HCT116 (cell line): ENCODE measurements around the gene PIP5KL1. TPM values are rescaled to one million over a fixed set of nuclear protein-coding genes. Genes with fewer than 3 reads are reported as not detected.

Experiments used
- ATAC-seq: fragments of 200-7000 bp; cut with Tn5 transposase; 2 replicates; pipeline ENCODE4 v1.9.1; 2020; ENCODE audit warnings: mild to moderate bottlenecking, moderate library complexity
- BruUV-seq: library from RNA; stranded (reverse); fragments of 400-500 nt; replicated peaks from 2 replicates; lab custom pipeline; 2021; lab: Mats Ljungman, UMichigan
- CTCF ChIA-PET: fragments of 300-600 bp; sonication (Branson Sonifier 250); formaldehyde crosslinking; loops from one replicate; lab custom pipeline; 2021; ENCODE audit warnings: antibody characterized with exemption; lab: Charles Lee
- POLR2A ChIA-PET: fragments of 300-600, 350-600 bp; sonication (Branson Sonifier 250); formaldehyde crosslinking; loops from one replicate; lab custom pipeline; 2021; ENCODE audit warnings: antibody characterized with exemption; lab: Charles Lee
- RAD21 ChIA-PET, 2 experiments: fragments of 300-600 bp; sonication (Branson Sonifier 250); formaldehyde crosslinking; loops; one replicate each; lab custom pipeline; 2023; ENCODE audit warnings: low total read pairs in 2 of 2; ENCODE audit not compliant: uncharacterized antibody in 2 of 2, unreplicated experiment in 2 of 2, low non-redundant PET in 1 of 2; lab: Charles Lee
- DNase-seq: peaks from one replicate; pipeline ENCODE4 v3.0.0-alpha.2; 2010; ENCODE audit warnings: low read depth, low spot score
- H2AFZ ChIP-seq: fragments of 200-600 bp; shearing (Covaris generic), sonication (generic); 2 replicates; pipeline ENCODE4 v1.6.1; 2017; ENCODE audit warnings: low read depth, mixed run types, mixed read lengths, antibody characterized with exemption, low read length; ENCODE audit not compliant: poor library complexity, severe bottlenecking
- H3K27ac ChIP-seq: 2 replicates; pipeline ENCODE4 v1.5.1; 2012; ENCODE audit warnings: low read depth, low read length
- H3K27me3 ChIP-seq: fragments of 200-600 bp; sonication (generic); 2 replicates; pipeline ENCODE4 v1.6.1; 2016; ENCODE audit warnings: mixed run types, low read length, mixed read lengths; ENCODE audit not compliant: insufficient read depth
- H3K36me3 ChIP-seq, 2 experiments: fragments of 200-500 bp in 1 of 2; fragments of 200-600 bp in 1 of 2; sonication (Bioruptor generic) in 1 of 2; sonication (generic) in 1 of 2; 2 replicates each; pipeline versions ENCODE4 v1.5.1 to v1.6.1; 2014 to 2016; ENCODE audit warnings: low read length in 2 of 2, inconsistent platforms in 1 of 2, mixed read lengths in 1 of 2, mixed run types in 1 of 2; ENCODE audit not compliant: insufficient read depth in 2 of 2, control insufficient read depth in 1 of 2
- H3K4me1 ChIP-seq, 2 experiments: fragments of 200-600 bp in 1 of 2; sonication (generic) in 1 of 2; 2 replicates each; pipeline versions ENCODE4 v1.5.1 to v1.6.1; 2012 to 2017; ENCODE audit warnings: low read length in 2 of 2, inconsistent platforms in 1 of 2, mild to moderate bottlenecking in 1 of 2, mixed read lengths in 1 of 2, mixed run types in 1 of 2, moderate library complexity in 1 of 2; ENCODE audit not compliant: insufficient read depth in 2 of 2, control insufficient read depth in 1 of 2
- H3K4me2 ChIP-seq: fragments of 200-600 bp; sonication (generic); 2 replicates; pipeline ENCODE4 v1.6.1; 2017; ENCODE audit warnings: mixed run types, low read length, mixed read lengths
- H3K4me3 ChIP-seq, 2 experiments: fragments of 200-600 bp in 1 of 2; sonication (generic) in 1 of 2; replicated peaks in 1 of 2; 2 replicates each; pipeline ENCODE4 v1.5.1; 2011 to 2016; ENCODE audit warnings: low read length in 2 of 2, control low read depth in 1 of 2, low read depth in 1 of 2, mild to moderate bottlenecking in 1 of 2, mixed read lengths in 1 of 2, mixed run types in 1 of 2
- H3K79me2 ChIP-seq: fragments of 200-600 bp; sonication (generic); 2 replicates; pipeline ENCODE4 v1.6.1; 2017; ENCODE audit warnings: mild to moderate bottlenecking, mixed run types, low read length, moderate library complexity, mixed read lengths; ENCODE audit not compliant: insufficient read depth
- H3K9ac ChIP-seq: fragments of 200-600 bp; sonication (generic); 2 replicates; pipeline ENCODE4 v1.6.1; 2016; ENCODE audit warnings: low read length, mixed read lengths
- H3K9me2 ChIP-seq: fragments of 200-600 bp; sonication (generic), shearing (Covaris generic); 2 replicates; pipeline ENCODE4 v1.6.1; 2017; ENCODE audit warnings: mixed run types, mild to moderate bottlenecking, moderate library complexity; ENCODE audit not compliant: insufficient read depth
- H3K9me3 ChIP-seq, 2 experiments: fragments of 200-500 bp in 1 of 2; fragments of 200-600 bp in 1 of 2; sonication (Bioruptor generic) in 1 of 2; sonication (generic) in 1 of 2; 2 replicates each; pipeline ENCODE4 v1.6.1; 2014 to 2017; ENCODE audit warnings: low read length in 2 of 2, mixed read lengths in 2 of 2, inconsistent platforms in 1 of 2, low read depth in 1 of 2, mild to moderate bottlenecking in 1 of 2, mixed run types in 1 of 2, moderate library complexity in 1 of 2; ENCODE audit not compliant: control insufficient read depth in 1 of 2, insufficient read depth in 1 of 2
- H4K20me1 ChIP-seq: fragments of 200-600 bp; sonication (generic), shearing (Covaris generic); 2 replicates; pipeline ENCODE4 v1.6.1; 2017; ENCODE audit warnings: mixed run types, mild to moderate bottlenecking, moderate library complexity; ENCODE audit not compliant: insufficient read depth
- EGR1 ChIP-seq: IDR thresholded peaks from 2 replicates; pipeline ENCODE4 v1.6.1; 2012; ENCODE audit warnings: low read depth
- EZH2 ChIP-seq: fragments of 200-600 bp; sonication (generic); IDR thresholded peaks from 2 replicates; pipeline ENCODE4 v1.6.1; 2017; ENCODE audit warnings: antibody characterized with exemption, mixed run types
- FOSL1 ChIP-seq: IDR thresholded peaks from 2 replicates; pipeline ENCODE4 v1.6.1; 2012; ENCODE audit warnings: low read depth
- JUND ChIP-seq: IDR thresholded peaks from 2 replicates; pipeline ENCODE4 v1.6.1; 2012
- POLR2A ChIP-seq: IDR thresholded peaks from 2 replicates; pipeline ENCODE4 v1.7.0; 2011; ENCODE audit warnings: borderline replicate concordance; ENCODE audit not compliant: insufficient read depth, insufficient read length; ENCODE audit errors: extremely low read depth
- RAD21 ChIP-seq: IDR thresholded peaks from 2 replicates; pipeline ENCODE4 v1.6.1; 2012; ENCODE audit warnings: low read depth, mild to moderate bottlenecking
- SP1 ChIP-seq: IDR thresholded peaks from 2 replicates; pipeline ENCODE4 v1.6.1; 2012; ENCODE audit warnings: low read depth
- SRF ChIP-seq: IDR thresholded peaks from 2 replicates; pipeline ENCODE4 v1.6.1; 2012; ENCODE audit warnings: low read depth
- TCF7L2 ChIP-seq: IDR thresholded peaks from 2 replicates; pipeline ENCODE4 v1.7.0; 2011; ENCODE audit warnings: borderline replicate concordance, inconsistent platforms; ENCODE audit not compliant: insufficient read depth, insufficient read length; ENCODE audit errors: extremely low read depth
- YY1 ChIP-seq: IDR thresholded peaks from 2 replicates; pipeline ENCODE4 v1.6.1; 2011; ENCODE audit warnings: low read length, low read depth, moderate library complexity, mild to moderate bottlenecking; ENCODE audit not compliant: insufficient replicate concordance; ENCODE audit errors: extremely low read depth
- ZFX ChIP-seq: fragments of 450-650 bp; IDR thresholded peaks from 2 replicates; pipeline ENCODE4 v1.6.1; 2017
- intact Hi-C: fragments of 100-400 bp; cut with micrococcal nuclease; formaldehyde crosslinking; loops from 2 replicates; pipeline ENCODE4 v1.10.0; 2022
- total RNA-seq: library from RNA; stranded (reverse); gene quantifications from one replicate; pipeline ENCODE4 v1.2.1, GENCODE V29; 2021; ENCODE audit not compliant: unreplicated experiment
- TF ChIP-seq, protein P1 (sequence below): IDR thresholded peaks from 2 replicates; pipeline ENCODE4 v1.6.1; 2012
- TF ChIP-seq, protein P2 (sequence below): IDR thresholded peaks from 2 replicates; pipeline ENCODE4 v1.6.1; 2012; ENCODE audit warnings: low read depth
- TF ChIP-seq, protein P3 (sequence below), 3 experiments: fragments of 200-600 bp in 1 of 3; sonication (generic) in 1 of 3; IDR thresholded peaks in 2 of 3; conservative IDR thresholded peaks in 1 of 3; 2 replicates each; pipeline ENCODE4 v1.5.1; 2012 to 2017; ENCODE audit warnings: low read depth in 2 of 3, low read length in 2 of 3, antibody characterized with exemption in 1 of 3, borderline replicate concordance in 1 of 3, control low read depth in 1 of 3, mild to moderate bottlenecking in 1 of 3, mixed read lengths in 1 of 3, mixed run types in 1 of 3, moderate library complexity in 1 of 3; ENCODE audit not compliant: insufficient read depth in 1 of 3

The PIP5KL1 gene
- total RNA-seq, 1 experiment from 2014 or later = 37.6 TPM

GRCh38 chr9:127965953-127966352 is 35.4 kb upstream of the PIP5KL1 start:
- Histone ChIP-seq H3K4me3 (no peak overlapping the region), H3K79me2 (peaks cover 93% of the 10 kb centered on the region), H4K20me1 (no peaks in the 10 kb centered on the region), H3K4me2 (peak overlapping the region; percentile 78), H3K27me3 (no peaks in the 10 kb centered on the region), H3K9me2 (no peaks in the 10 kb centered on the region), H3K4me1 (peaks cover 90 to 95% of the 10 kb centered on the region in 2 experiments), H3K9me3 (no peaks in the 10 kb centered on the region), H2AFZ (no peak overlapping the region), H3K9ac (peak overlapping the region; percentile 49), H3K27ac (peak overlapping the region; percentile 88), H3K36me3 (no peaks in the 10 kb centered on the region)
- ChIA-PET RAD21 (no interaction called here), POLR2A (interaction anchor here (0.8 to 1.4 kb wide), 3 partner anchors 10 to 15 kb away, joined by 3 to 6 read pairs (median 3); partner anchors contain the start of gene EEIG1), CTCF (interaction anchor here (1.6 to 2.0 kb wide), 2 partner anchors 10 to 22 kb away, joined by 4 to 8 read pairs; no protein-coding TSS in a partner anchor)
- intact Hi-C loops = no loop called here
- ATAC-seq (no peak; the same call in 1 of the 2 replicates), DNase-seq (no peak)
- TSS peak; percentile 70 for BruUV-seq
- TF ChIP-seq EZH2 (no peak), YY1 (no peak), ZFX (no peak), RAD21 (no peak), SRF (no peak)

DNA sequence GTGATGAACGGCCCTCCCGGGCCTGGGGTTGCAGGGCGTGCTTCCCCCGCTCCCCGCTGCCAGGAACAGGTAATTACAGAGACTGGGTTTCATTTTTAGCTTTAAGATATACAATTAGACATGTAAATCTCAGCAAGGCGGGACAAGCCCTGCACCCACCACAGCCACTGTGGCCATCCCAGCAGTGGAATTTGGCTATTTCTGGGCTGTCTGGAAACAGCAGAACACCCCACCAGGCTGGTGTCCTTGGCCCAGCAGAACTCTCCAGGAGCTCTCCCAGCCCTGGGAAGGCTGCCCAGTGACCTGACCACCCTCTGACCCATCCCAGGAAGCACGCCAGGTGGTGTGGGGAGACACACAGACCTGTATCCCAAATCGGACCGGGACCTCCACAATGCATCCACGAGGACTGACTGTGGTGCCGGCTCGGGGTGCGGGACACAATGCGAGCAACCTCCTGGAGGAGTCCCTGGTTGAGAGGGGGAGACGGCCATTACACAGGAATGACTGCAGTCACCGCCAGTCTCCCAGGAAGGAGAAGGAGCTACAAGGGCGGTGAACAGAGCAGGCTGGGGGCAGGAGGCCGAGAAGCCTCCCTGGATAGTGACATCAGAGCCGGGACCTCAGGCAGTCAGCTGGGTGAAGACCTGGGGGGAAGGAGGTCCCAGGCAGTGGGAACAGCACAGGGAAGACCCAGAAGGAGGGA is 32.9 kb upstream of the PIP5KL1 start:
- no peaks in the 10 kb centered on the region for H3K9me2 ChIP-seq
- H3K27me3 ChIP-seq = no peaks in the 10 kb centered on the region
- 0 out of 2 replicates have a peak overlapping the region, but pooled peaks have one; percentile 14 for H3K9ac ChIP-seq
- H3K4me2 ChIP-seq = peak overlapping the region; percentile 32
- H3K36me3 ChIP-seq = no peaks in the 10 kb centered on the region
- H3K4me3 ChIP-seq = no peak overlapping the region
- H3K27ac ChIP-seq = peak overlapping the region; percentile 32; the same call in 1 of the 2 replicates
- peaks cover 78 to 83% of the 10 kb centered on the region in 2 experiments for H3K4me1 ChIP-seq
- intact Hi-C loops = no loop called here
- no peak overlapping the region for H2AFZ ChIP-seq
- H3K9me3 ChIP-seq = no peaks in the 10 kb centered on the region
- H4K20me1 ChIP-seq = no peaks in the 10 kb centered on the region
- POLR2A ChIA-PET = no interaction called here
- RAD21 ChIA-PET = no interaction called here
- no peak for ATAC-seq
- no TSS peak for BruUV-seq
- no peak for DNase-seq
- H3K79me2 ChIP-seq = peaks cover 96% of the 10 kb centered on the region
- CTCF ChIA-PET = interaction anchor here (0.6 to 1.1 kb wide), 2 partner anchors 20 to 457 kb away, joined by 3 read pairs; partner anchors contain the start of gene CERCAM
- no peak for TF ChIP-seq TCF7L2
- no peak for TF ChIP-seq EGR1
- no peak for TF ChIP-seq EZH2
- no peak for TF ChIP-seq ZFX
- no peak for TF ChIP-seq SP1
- no peak for TF ChIP-seq FOSL1
- TF ChIP-seq, protein P1, sequence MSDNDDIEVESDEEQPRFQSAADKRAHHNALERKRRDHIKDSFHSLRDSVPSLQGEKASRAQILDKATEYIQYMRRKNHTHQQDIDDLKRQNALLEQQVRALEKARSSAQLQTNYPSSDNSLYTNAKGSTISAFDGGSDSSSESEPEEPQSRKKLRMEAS = no peak
- TF ChIP-seq, protein P2, sequence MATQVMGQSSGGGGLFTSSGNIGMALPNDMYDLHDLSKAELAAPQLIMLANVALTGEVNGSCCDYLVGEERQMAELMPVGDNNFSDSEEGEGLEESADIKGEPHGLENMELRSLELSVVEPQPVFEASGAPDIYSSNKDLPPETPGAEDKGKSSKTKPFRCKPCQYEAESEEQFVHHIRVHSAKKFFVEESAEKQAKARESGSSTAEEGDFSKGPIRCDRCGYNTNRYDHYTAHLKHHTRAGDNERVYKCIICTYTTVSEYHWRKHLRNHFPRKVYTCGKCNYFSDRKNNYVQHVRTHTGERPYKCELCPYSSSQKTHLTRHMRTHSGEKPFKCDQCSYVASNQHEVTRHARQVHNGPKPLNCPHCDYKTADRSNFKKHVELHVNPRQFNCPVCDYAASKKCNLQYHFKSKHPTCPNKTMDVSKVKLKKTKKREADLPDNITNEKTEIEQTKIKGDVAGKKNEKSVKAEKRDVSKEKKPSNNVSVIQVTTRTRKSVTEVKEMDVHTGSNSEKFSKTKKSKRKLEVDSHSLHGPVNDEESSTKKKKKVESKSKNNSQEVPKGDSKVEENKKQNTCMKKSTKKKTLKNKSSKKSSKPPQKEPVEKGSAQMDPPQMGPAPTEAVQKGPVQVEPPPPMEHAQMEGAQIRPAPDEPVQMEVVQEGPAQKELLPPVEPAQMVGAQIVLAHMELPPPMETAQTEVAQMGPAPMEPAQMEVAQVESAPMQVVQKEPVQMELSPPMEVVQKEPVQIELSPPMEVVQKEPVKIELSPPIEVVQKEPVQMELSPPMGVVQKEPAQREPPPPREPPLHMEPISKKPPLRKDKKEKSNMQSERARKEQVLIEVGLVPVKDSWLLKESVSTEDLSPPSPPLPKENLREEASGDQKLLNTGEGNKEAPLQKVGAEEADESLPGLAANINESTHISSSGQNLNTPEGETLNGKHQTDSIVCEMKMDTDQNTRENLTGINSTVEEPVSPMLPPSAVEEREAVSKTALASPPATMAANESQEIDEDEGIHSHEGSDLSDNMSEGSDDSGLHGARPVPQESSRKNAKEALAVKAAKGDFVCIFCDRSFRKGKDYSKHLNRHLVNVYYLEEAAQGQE = no peak
- no peak for TF ChIP-seq POLR2A
- TF ChIP-seq JUND = no peak
- TF ChIP-seq, protein P3, sequence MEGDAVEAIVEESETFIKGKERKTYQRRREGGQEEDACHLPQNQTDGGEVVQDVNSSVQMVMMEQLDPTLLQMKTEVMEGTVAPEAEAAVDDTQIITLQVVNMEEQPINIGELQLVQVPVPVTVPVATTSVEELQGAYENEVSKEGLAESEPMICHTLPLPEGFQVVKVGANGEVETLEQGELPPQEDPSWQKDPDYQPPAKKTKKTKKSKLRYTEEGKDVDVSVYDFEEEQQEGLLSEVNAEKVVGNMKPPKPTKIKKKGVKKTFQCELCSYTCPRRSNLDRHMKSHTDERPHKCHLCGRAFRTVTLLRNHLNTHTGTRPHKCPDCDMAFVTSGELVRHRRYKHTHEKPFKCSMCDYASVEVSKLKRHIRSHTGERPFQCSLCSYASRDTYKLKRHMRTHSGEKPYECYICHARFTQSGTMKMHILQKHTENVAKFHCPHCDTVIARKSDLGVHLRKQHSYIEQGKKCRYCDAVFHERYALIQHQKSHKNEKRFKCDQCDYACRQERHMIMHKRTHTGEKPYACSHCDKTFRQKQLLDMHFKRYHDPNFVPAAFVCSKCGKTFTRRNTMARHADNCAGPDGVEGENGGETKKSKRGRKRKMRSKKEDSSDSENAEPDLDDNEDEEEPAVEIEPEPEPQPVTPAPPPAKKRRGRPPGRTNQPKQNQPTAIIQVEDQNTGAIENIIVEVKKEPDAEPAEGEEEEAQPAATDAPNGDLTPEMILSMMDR (IDR thresholded peaks at IDR 0.05 in 2 of 3, conservative IDR thresholded peaks at IDR 0.05 in 1 of 3; ENCODE audit: borderline replicate concordance in 1 of 3, insufficient read depth in 1 of 3, low read depth in 2 of 3, low read length in 2 of 3) = no peak
